ENCODE measurements around the gene KCNJ8. TPM values are rescaled to one million over a fixed set of nuclear protein-coding genes. Genes with fewer than 3 reads are reported as not detected.

The KCNJ8 gene
- total RNA-seq, 2 donors from 2014 or later: 0.84 to 2.7 TPM

DNA sequence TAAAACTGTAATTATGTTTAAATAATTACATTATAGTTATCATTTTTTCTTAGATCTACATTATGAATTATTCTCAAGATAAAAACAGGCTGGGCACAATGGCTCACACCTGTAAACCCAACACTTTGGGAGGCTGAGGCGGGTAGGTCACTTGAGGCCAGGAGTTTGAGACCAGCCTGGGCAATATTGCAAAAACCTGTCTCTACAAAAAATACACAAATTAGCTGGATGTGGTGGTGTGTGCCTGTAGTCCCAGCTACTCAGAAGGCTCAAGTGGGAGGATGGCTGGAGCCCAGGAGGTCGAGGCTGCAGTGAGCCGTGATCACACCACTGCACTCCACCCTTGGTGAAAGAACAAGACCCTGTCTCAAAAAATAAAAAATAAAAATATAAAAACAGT lies 40.3 kb upstream of the KCNJ8 start:
- Histone ChIP-seq H3K4me3 (ENCODE audit: low read length) (no peak overlapping the region), H3K9ac (ENCODE audit: extremely low read depth, low read length, poor library complexity, severe bottlenecking) (no peak overlapping the region), H3K9me3 (ENCODE audit: control insufficient read depth, low read length) (no peaks in the 10 kb centered on the region), H3K27ac (ENCODE audit: low read depth, low read length) (no peak overlapping the region), H3K36me3 (ENCODE audit: control insufficient read depth, insufficient read depth, low read length) (no peaks in the 10 kb centered on the region), H3K4me1 (ENCODE audit: control insufficient read depth, insufficient read depth, low read length) (no peaks in the 10 kb centered on the region), H3K27me3 (ENCODE audit: control insufficient read depth, insufficient read depth, low read length, poor library complexity, severe bottlenecking) (no peaks in the 10 kb centered on the region)
- Mint-ChIP-seq H3K27me3 (ENCODE audit: insufficient read depth) (no peaks in the 10 kb centered on the region), H3K4me1 (no peaks in the 10 kb centered on the region), H3K4me3 (no peak overlapping the region), H3K27ac (no peak overlapping the region), H3K36me3 (ENCODE audit: low read depth) (no peaks in the 10 kb centered on the region), H3K9me3 (no peaks in the 10 kb centered on the region)
- DNase-seq: no peak
- TF ChIP-seq, protein P1, sequence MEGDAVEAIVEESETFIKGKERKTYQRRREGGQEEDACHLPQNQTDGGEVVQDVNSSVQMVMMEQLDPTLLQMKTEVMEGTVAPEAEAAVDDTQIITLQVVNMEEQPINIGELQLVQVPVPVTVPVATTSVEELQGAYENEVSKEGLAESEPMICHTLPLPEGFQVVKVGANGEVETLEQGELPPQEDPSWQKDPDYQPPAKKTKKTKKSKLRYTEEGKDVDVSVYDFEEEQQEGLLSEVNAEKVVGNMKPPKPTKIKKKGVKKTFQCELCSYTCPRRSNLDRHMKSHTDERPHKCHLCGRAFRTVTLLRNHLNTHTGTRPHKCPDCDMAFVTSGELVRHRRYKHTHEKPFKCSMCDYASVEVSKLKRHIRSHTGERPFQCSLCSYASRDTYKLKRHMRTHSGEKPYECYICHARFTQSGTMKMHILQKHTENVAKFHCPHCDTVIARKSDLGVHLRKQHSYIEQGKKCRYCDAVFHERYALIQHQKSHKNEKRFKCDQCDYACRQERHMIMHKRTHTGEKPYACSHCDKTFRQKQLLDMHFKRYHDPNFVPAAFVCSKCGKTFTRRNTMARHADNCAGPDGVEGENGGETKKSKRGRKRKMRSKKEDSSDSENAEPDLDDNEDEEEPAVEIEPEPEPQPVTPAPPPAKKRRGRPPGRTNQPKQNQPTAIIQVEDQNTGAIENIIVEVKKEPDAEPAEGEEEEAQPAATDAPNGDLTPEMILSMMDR (conservative IDR thresholded peaks at IDR 0.05): no peak
- WGBS, 2 experiments (ENCODE audit: insufficient coverage in 1 of 2, insufficient read length in 1 of 2): 80 to 81% methylated on average over 1 to 3 of the region's 3 CpGs

DNA sequence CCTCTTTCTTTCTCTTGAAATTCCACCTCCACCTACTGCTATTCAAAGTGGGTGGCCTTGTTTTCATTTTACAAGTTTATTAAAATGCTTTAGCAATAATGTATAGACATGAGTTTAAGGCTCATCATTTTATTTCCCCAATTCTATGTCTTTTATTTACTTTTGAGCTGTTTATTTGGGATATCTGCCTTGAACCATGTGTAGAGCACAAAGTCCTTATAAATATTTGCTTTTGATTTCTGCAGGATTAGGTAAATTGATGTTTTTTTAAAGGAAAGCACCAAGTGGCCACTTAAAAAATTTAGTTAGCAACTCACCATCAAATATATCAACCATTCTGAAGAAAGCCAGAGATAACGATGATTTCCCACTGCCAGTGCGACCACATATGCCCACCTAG lies 39.8 kb upstream of the KCNJ8 start:
- H3K4me3 Mint-ChIP-seq: no peak overlapping the region
- no peaks in the 10 kb centered on the region for H3K4me1 Mint-ChIP-seq
- Histone ChIP-seq H3K4me3 (ENCODE audit: low read length) (no peak overlapping the region), H3K4me1 (ENCODE audit: control insufficient read depth, insufficient read depth, low read length) (no peaks in the 10 kb centered on the region), H3K27ac (ENCODE audit: low read depth, low read length) (no peak overlapping the region), H3K27me3 (ENCODE audit: control insufficient read depth, insufficient read depth, low read length, poor library complexity, severe bottlenecking) (no peaks in the 10 kb centered on the region), H3K9me3 (ENCODE audit: control insufficient read depth, low read length) (no peaks in the 10 kb centered on the region), H3K36me3 (ENCODE audit: control insufficient read depth, insufficient read depth, low read length) (no peaks in the 10 kb centered on the region), H3K9ac (ENCODE audit: extremely low read depth, low read length, poor library complexity, severe bottlenecking) (no peak overlapping the region)
- H3K9me3 Mint-ChIP-seq: no peaks in the 10 kb centered on the region
- 88 to 95% methylated on average over 1 to 2 of the region's 2 CpGs for WGBS, 2 experiments (ENCODE audit: insufficient coverage in 1 of 2, insufficient read length in 1 of 2)
- H3K36me3 Mint-ChIP-seq (ENCODE audit: low read depth): no peaks in the 10 kb centered on the region
- H3K27me3 Mint-ChIP-seq (ENCODE audit: insufficient read depth): no peaks in the 10 kb centered on the region
- no peak for DNase-seq
- H3K27ac Mint-ChIP-seq: no peak overlapping the region
- TF ChIP-seq, protein P1 (conservative IDR thresholded peaks at IDR 0.05): no peak

DNA sequence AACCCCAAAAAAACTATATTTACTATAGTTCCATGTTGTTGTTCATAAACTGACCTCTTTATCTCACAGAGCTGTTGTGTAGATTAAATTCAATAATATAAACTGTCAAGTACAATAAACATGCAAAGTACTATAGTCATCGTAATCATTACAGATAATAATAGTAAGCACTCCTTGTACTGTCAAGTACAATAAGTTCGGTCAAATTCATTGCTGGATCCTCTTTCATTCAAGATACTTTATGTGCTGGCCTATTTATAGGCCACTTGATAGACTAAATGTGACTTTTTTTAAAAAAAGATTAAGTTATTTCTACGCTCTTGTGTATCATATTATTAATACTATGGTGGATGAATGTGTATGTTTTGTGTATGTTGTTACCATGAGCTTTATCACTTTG lies 39.2 kb upstream of the KCNJ8 start:
- Histone ChIP-seq H3K9me3 (ENCODE audit: control insufficient read depth, low read length) (no peaks in the 10 kb centered on the region), H3K36me3 (ENCODE audit: control insufficient read depth, insufficient read depth, low read length) (no peaks in the 10 kb centered on the region), H3K4me1 (ENCODE audit: control insufficient read depth, insufficient read depth, low read length) (no peaks in the 10 kb centered on the region), H3K4me3 (ENCODE audit: low read length) (no peak overlapping the region), H3K27me3 (ENCODE audit: control insufficient read depth, insufficient read depth, low read length, poor library complexity, severe bottlenecking) (no peaks in the 10 kb centered on the region), H3K9ac (ENCODE audit: extremely low read depth, low read length, poor library complexity, severe bottlenecking) (no peak overlapping the region), H3K27ac (ENCODE audit: low read depth, low read length) (no peak overlapping the region)
- WGBS, 2 experiments (ENCODE audit: insufficient coverage in 1 of 2, insufficient read length in 1 of 2): 83 to 97% methylated on average over 2 of the region's 3 CpGs
- Mint-ChIP-seq H3K9me3 (no peaks in the 10 kb centered on the region), H3K4me3 (no peak overlapping the region), H3K27me3 (ENCODE audit: insufficient read depth) (no peaks in the 10 kb centered on the region), H3K36me3 (ENCODE audit: low read depth) (no peaks in the 10 kb centered on the region), H3K4me1 (no peaks in the 10 kb centered on the region), H3K27ac (no peak overlapping the region)
- DNase-seq: no peak
- TF ChIP-seq, protein P1 (conservative IDR thresholded peaks at IDR 0.05): no peak

All from endodermal cell (in vitro differentiated cells).